H1 (cell line): ENCODE data around the gene MGARP. TPM values are rescaled to one million over a fixed set of nuclear protein-coding genes. Genes with fewer than 3 reads are reported as not detected.

Experiments used
- CTCF ChIA-PET: fragments of 300-600 bp; sonication (Branson Sonifier 250); formaldehyde crosslinking; loops from one replicate; lab custom pipeline; 2021; ENCODE audit not compliant: partially characterized antibody; lab: Charles Lee
- POLR2A ChIA-PET: fragments of 300-600 bp; sonication (Branson Sonifier 250); formaldehyde crosslinking; loops from one replicate; lab custom pipeline; 2021; ENCODE audit warnings: inconsistent platforms; ENCODE audit not compliant: partially characterized antibody; lab: Charles Lee
- DNase-seq, 2 experiments: peaks; one replicate each; pipeline versions ENCODE4 v3.0.0 to v3.0.0-alpha.2; 2010 to 2022; ENCODE audit warnings: low spot score in 2 of 2, low read depth in 1 of 2, mixed read lengths in 1 of 2
- FAIRE-seq: peaks from 2 replicates; lab custom pipeline; 2011; peaks lifted over from hg19 to GRCh38; lab: Jason Lieb, UNC
- H2AFZ ChIP-seq: 2 replicates; pipeline ENCODE4 v1.8.1; 2012; ENCODE audit warnings: low read length, inconsistent platforms
- H2AK5ac ChIP-seq: 2 replicates; pipeline ENCODE4 v1.6.1; 2013; ENCODE audit warnings: low read depth, low read length
- H2BK120ac ChIP-seq: replicated peaks from 2 replicates; pipeline ENCODE3; 2013; ENCODE audit warnings: low read depth, low read length, inconsistent platforms
- H2BK12ac ChIP-seq: 2 replicates; pipeline ENCODE4 v1.6.1; 2013; ENCODE audit warnings: low read depth, low read length
- H2BK15ac ChIP-seq: 2 replicates; pipeline ENCODE4 v1.6.1; 2013; ENCODE audit warnings: low read length
- H2BK20ac ChIP-seq: 2 replicates; pipeline ENCODE4 v1.6.1; 2013; ENCODE audit warnings: low read length
- H2BK5ac ChIP-seq: 2 replicates; pipeline ENCODE4 v1.6.1; 2013; ENCODE audit warnings: low read depth, low read length
- H3K14ac ChIP-seq: 2 replicates; pipeline ENCODE4 v1.6.1; 2013; ENCODE audit warnings: inconsistent platforms; ENCODE audit not compliant: insufficient read length
- H3K18ac ChIP-seq: 2 replicates; pipeline ENCODE4 v1.6.1; 2013; ENCODE audit warnings: low read length; ENCODE audit errors: extremely low read depth
- H3K23ac ChIP-seq: 2 replicates; pipeline ENCODE4 v1.6.1; 2013; ENCODE audit warnings: inconsistent platforms; ENCODE audit not compliant: insufficient read length
- H3K23me2 ChIP-seq: 2 replicates; pipeline ENCODE4 v1.6.1; 2013; ENCODE audit warnings: low read depth, low read length
- H3K27ac ChIP-seq: 2 replicates; pipeline ENCODE4 v1.6.1; 2011; ENCODE audit warnings: low read depth, low read length, inconsistent platforms
- H3K27me3 ChIP-seq, 4 experiments: replicated peaks in 1 of 4; 1 replicate in 1 of 4; 2 replicates in 3 of 4; pipeline versions ENCODE4 v1.6.1 to v1.8.1; 2011 to 2013; ENCODE audit warnings: low read length in 3 of 4, mild to moderate bottlenecking in 3 of 4, inconsistent platforms in 2 of 4, mixed read lengths in 2 of 4, moderate library complexity in 1 of 4; ENCODE audit not compliant: control insufficient read depth in 3 of 4, insufficient read depth in 3 of 4; ENCODE audit errors: extremely low read depth in 1 of 4
- H3K36me3 ChIP-seq, 4 experiments: 2 replicates each; pipeline versions ENCODE4 v1.6.1 to v1.8.1; 2011 to 2013; ENCODE audit warnings: mild to moderate bottlenecking in 4 of 4, low read length in 3 of 4, moderate library complexity in 2 of 4, control low read depth in 1 of 4, inconsistent platforms in 1 of 4; ENCODE audit not compliant: insufficient read depth in 4 of 4, control insufficient read depth in 2 of 4
- H3K4ac ChIP-seq: replicated peaks from 2 replicates; pipeline ENCODE3; 2013; ENCODE audit warnings: low read length, low read depth, mixed read lengths, inconsistent platforms; ENCODE audit not compliant: insufficient read length
- H3K4me1 ChIP-seq, 4 experiments: replicated peaks in 1 of 4; 1 replicate in 1 of 4; 2 replicates in 3 of 4; pipeline versions ENCODE4 v1.6.1 to v1.8.1; 2011 to 2013; ENCODE audit warnings: low read length in 3 of 4, inconsistent platforms in 2 of 4, mixed read lengths in 1 of 4; ENCODE audit not compliant: insufficient read depth in 4 of 4, control insufficient read depth in 3 of 4
- H3K4me2 ChIP-seq, 2 experiments: 2 replicates each; pipeline versions ENCODE4 v1.6.1 to v1.8.1; 2011 to 2013; ENCODE audit warnings: low read depth in 2 of 2, low read length in 2 of 2, control low read depth in 1 of 2, inconsistent platforms in 1 of 2, mild to moderate bottlenecking in 1 of 2; ENCODE audit not compliant: insufficient read depth in 1 of 2
- H3K4me3 ChIP-seq, 4 experiments: fragments of 200-600, 300-600 bp in 1 of 4; sonication (generic), shearing (Covaris generic), sonication (Bioruptor Twin) in 1 of 4; 2 replicates each; pipeline versions ENCODE4 v1.5.1 to v1.8.1; 2011 to 2016; ENCODE audit warnings: low read length in 4 of 4, low read depth in 3 of 4, control low read depth in 2 of 4, inconsistent platforms in 2 of 4, mild to moderate bottlenecking in 2 of 4, mixed read lengths in 1 of 4, moderate library complexity in 1 of 4; ENCODE audit not compliant: insufficient read depth in 2 of 4; ENCODE audit errors: extremely low read depth in 1 of 4
- H3K56ac ChIP-seq: replicated peaks from 2 replicates; pipeline ENCODE3; 2013; ENCODE audit warnings: low read depth, mild to moderate bottlenecking, mixed read lengths, low read length, inconsistent platforms; ENCODE audit not compliant: insufficient read length
- H3K79me1 ChIP-seq: 2 replicates; pipeline ENCODE4 v1.6.1; 2013; ENCODE audit warnings: low read depth, low read length, control low read depth
- H3K79me2 ChIP-seq, 2 experiments: 2 replicates each; pipeline versions ENCODE4 v1.6.1 to v1.8.1; 2012 to 2013; ENCODE audit warnings: low read length in 2 of 2, mild to moderate bottlenecking in 2 of 2, inconsistent platforms in 1 of 2; ENCODE audit not compliant: insufficient read depth in 2 of 2, control insufficient read depth in 1 of 2
- H3K9ac ChIP-seq, 4 experiments: replicated peaks in 1 of 4; 1 replicate in 1 of 4; 2 replicates in 3 of 4; pipeline versions ENCODE4 v1.6.1 to v1.8.1; 2011 to 2013; ENCODE audit warnings: low read depth in 3 of 4, low read length in 3 of 4, control low read depth in 2 of 4, mild to moderate bottlenecking in 2 of 4, moderate library complexity in 2 of 4, inconsistent platforms in 1 of 4; ENCODE audit errors: extremely low read depth in 1 of 4
- H3K9me3 ChIP-seq, 2 experiments: 2 replicates each; pipeline versions ENCODE4 v1.6.1 to v1.8.1; 2012 to 2013; ENCODE audit warnings: mild to moderate bottlenecking in 2 of 2, moderate library complexity in 2 of 2, control low read depth in 1 of 2, inconsistent platforms in 1 of 2, low read depth in 1 of 2, low read length in 1 of 2, mixed read lengths in 1 of 2; ENCODE audit not compliant: insufficient read depth in 2 of 2
- H4K20me1 ChIP-seq, 2 experiments: replicated peaks in 1 of 2; 2 replicates each; pipeline versions ENCODE3 to v1.8.1; 2011 to 2013; ENCODE audit warnings: inconsistent platforms in 2 of 2, low read length in 2 of 2, mild to moderate bottlenecking in 1 of 2; ENCODE audit not compliant: insufficient read depth in 2 of 2, control insufficient read depth in 1 of 2
- H4K5ac ChIP-seq: 2 replicates; pipeline ENCODE4 v1.6.1; 2013; ENCODE audit warnings: low read length, low read depth, mixed read lengths, inconsistent platforms; ENCODE audit not compliant: insufficient read length
- H4K8ac ChIP-seq: 2 replicates; pipeline ENCODE4 v1.8.0; 2013; ENCODE audit warnings: mild to moderate bottlenecking, moderate library complexity, low read length, inconsistent platforms; ENCODE audit not compliant: insufficient read depth; ENCODE audit errors: extremely low read depth
- H4K91ac ChIP-seq: replicated peaks from 2 replicates; pipeline ENCODE3; 2013; ENCODE audit warnings: low read length, mixed read lengths, inconsistent platforms; ENCODE audit not compliant: insufficient read length
- BRCA1 ChIP-seq: IDR thresholded peaks from 2 replicates; pipeline ENCODE4 v1.6.1; 2012; ENCODE audit warnings: low read depth, low read length, improper control_type of control experiment
- CHD1 ChIP-seq: IDR thresholded peaks from 2 replicates; pipeline ENCODE4 v1.6.1; 2012; ENCODE audit warnings: low read depth, low read length, improper control_type of control experiment
- EGR1 ChIP-seq: IDR thresholded peaks from 2 replicates; pipeline ENCODE4 v1.6.1; 2011; ENCODE audit warnings: low read depth, low read length, borderline replicate concordance
- GTF2F1 ChIP-seq: IDR thresholded peaks from 2 replicates; pipeline ENCODE4 v1.6.1; 2012; ENCODE audit warnings: low read depth, low read length, improper control_type of control experiment, borderline replicate concordance
- HDAC2 ChIP-seq, 2 experiments: fragments of 300-600 bp in 1 of 2; sonication (generic) in 1 of 2; IDR thresholded peaks; 2 replicates each; pipeline ENCODE4 v1.6.1; 2011 to 2012; ENCODE audit warnings: low read depth in 2 of 2, low read length in 2 of 2, mild to moderate bottlenecking in 2 of 2, moderate library complexity in 2 of 2, borderline replicate concordance in 1 of 2, inconsistent platforms in 1 of 2
- RAD21 ChIP-seq, 2 experiments: IDR thresholded peaks in 1 of 2; conservative IDR thresholded peaks in 1 of 2; 2 replicates each; pipeline ENCODE4 v1.6.1; 2011; ENCODE audit warnings: low read depth in 2 of 2, low read length in 2 of 2, improper control_type of control experiment in 1 of 2, inconsistent platforms in 1 of 2, mild to moderate bottlenecking in 1 of 2, moderate library complexity in 1 of 2
- RFX5 ChIP-seq: IDR thresholded peaks from 2 replicates; pipeline ENCODE4 v1.6.1; 2011; ENCODE audit warnings: low read depth, low read length, improper control_type of control experiment, borderline replicate concordance
- RXRA ChIP-seq: IDR thresholded peaks from 2 replicates; pipeline ENCODE4 v1.6.1; 2011; ENCODE audit warnings: low read depth, mild to moderate bottlenecking, low read length, moderate library complexity; ENCODE audit not compliant: insufficient read depth
- SAP30 ChIP-seq: fragments of 300-600 bp; sonication (generic); IDR thresholded peaks from 2 replicates; pipeline ENCODE4 v1.7.1; 2012; ENCODE audit warnings: low read length, moderate library complexity, mild to moderate bottlenecking, inconsistent platforms; ENCODE audit not compliant: insufficient read depth, insufficient replicate concordance
- SP2 ChIP-seq: IDR thresholded peaks from 2 replicates; pipeline ENCODE4 v1.6.1; 2012; ENCODE audit warnings: mild to moderate bottlenecking, low read length, inconsistent platforms
- TAF7 ChIP-seq: optimal IDR thresholded peaks from 2 replicates; pipeline ENCODE3; 2011; ENCODE audit warnings: low read depth, mild to moderate bottlenecking, inconsistent platforms, low read length, moderate library complexity, borderline replicate concordance
- WGBS, 2 experiments: shearing (Covaris generic) in 1 of 2; methylation state at CpG; one replicate each; pipeline versions ENCODE4 v1.1.6 to v1.1.7; 2013 to 2015; ENCODE audit warnings: low lambda C conversion rate in 2 of 2, mixed read lengths in 2 of 2, inconsistent platforms in 1 of 2, low coverage in 1 of 2, missing lambda C conversion rate in 1 of 2; ENCODE audit not compliant: insufficient replicate concordance in 2 of 2, insufficient coverage in 1 of 2, insufficient read length in 1 of 2; ENCODE audit errors: extremely low coverage in 1 of 2, missing lambda C conversion rate in 1 of 2; 5-methylcytosine and 5-hydroxymethylcytosine counted together
- polyA plus RNA-seq, 7 experiments: library from polyadenylated mRNA; depleted of rRNA in 3 of 7; stranded (reverse) in 5 of 7; unstranded in 2 of 7; fragments of >200 nt in 5 of 7; fragments of 200-250 nt in 2 of 7; gene quantifications; 1 replicate in 5 of 7; 2 replicates in 1 of 7; 4 replicates in 1 of 7; pipeline versions ENCODE4 v1.2.1 to v1.2.3, GENCODE V29; 2011 to 2013; ENCODE audit warnings: missing spikeins in 2 of 7, mixed read lengths in 2 of 7
- total RNA-seq: library from RNA; stranded (reverse); fragmentation: NEBNext Ultra II Directional; extraction: Animal tissue kit (Norgen Biotek cat#: 25700); gene quantifications from 2 replicates; pipeline ENCODE4 v1.2.1, GENCODE V29; 2021

MGARP gene
- total and polyA plus RNA-seq, 2 of the 8 experiments (the other 6 are each of a cell fraction or from before 2014, with no cell fraction given) = 2.8 to 4.5 TPM

- no peaks in the 10 kb centered on the region for H3K79me1 ChIP-seq
- peak overlapping the region; percentile 85 for H4K91ac ChIP-seq
- H2BK12ac ChIP-seq = peak overlapping the region; percentile 87
- peak overlapping the region in 1 of 4 experiments; percentile 25; a peak in 1 of 7 replicates for H3K9ac ChIP-seq
- no peak overlapping the region for H4K8ac ChIP-seq
- H3K4me2 ChIP-seq = peak overlapping the region; percentile 14 to 38; a peak in 2 of 4 replicates
- 39% methylated on average over 11 of the region's 11 CpGs; no CpG with 5 or more reads in 1 of the 2 experiments for WGBS, 2 experiments
- H4K20me1 ChIP-seq = no peaks in the 10 kb centered on the region
- DNase-seq (peak in 1 of 2 experiments; percentile 7), FAIRE-seq (no peak)
- H4K5ac ChIP-seq = no peak overlapping the region
- peak overlapping the region; percentile 90 for H3K18ac ChIP-seq
- ChIA-PET CTCF (interaction anchor here (0.6 to 3.5 kb wide), 8 partner anchors 9 to 168 kb away, joined by 3 to 9 read pairs (median 4); no protein-coding TSS in a partner anchor), POLR2A (interaction anchor here (0.8 to 2.8 kb wide), 11 partner anchors 9 to 226 kb away, joined by 3 to 14 read pairs (median 4); partner anchors contain the start of genes ELF2, MGARP, NAA15 and NDUFC1)
- H3K23ac ChIP-seq = no peak overlapping the region
- no peak overlapping the region for H2AK5ac ChIP-seq
- no peaks in the 10 kb centered on the region for H3K27me3 ChIP-seq
- H3K4me1 ChIP-seq = peaks cover 5 to 19% (median 16%) of the 10 kb centered on the region in 4 experiments
- no peak overlapping the region for H3K4ac ChIP-seq
- peak overlapping the region; percentile 83 for H2BK120ac ChIP-seq
- H3K79me2 ChIP-seq = no peaks in the 10 kb centered on the region
- no peak overlapping the region for H3K14ac ChIP-seq
- peak overlapping the region; percentile 11; the same call in 1 of the 2 replicates for H2AFZ ChIP-seq
- no peaks in the 10 kb centered on the region for H3K23me2 ChIP-seq
- H2BK20ac ChIP-seq = peak overlapping the region; percentile 99
- no peak overlapping the region for H3K56ac ChIP-seq
- H3K9me3 ChIP-seq = no peaks in the 10 kb centered on the region
- no peaks in the 10 kb centered on the region for H3K36me3 ChIP-seq
- H2BK15ac ChIP-seq = no peak overlapping the region
- H3K4me3 ChIP-seq = peak overlapping the region in 1 of 4 experiments; percentile 6; a peak in 1 of 8 replicates
- peak overlapping the region; percentile 89; the same call in 1 of the 2 replicates for H2BK5ac ChIP-seq
- peak overlapping the region; percentile 53 for H3K27ac ChIP-seq
- TF ChIP-seq HDAC2 (IDR thresholded peaks at IDR 0.05; ENCODE audit: borderline replicate concordance in 1 of 2, low read depth in 2 of 2, low read length in 2 of 2) = peak in 1 of 2 experiments; percentile 21; a peak in 1 of 4 replicates
- no peak for TF ChIP-seq CHD1
- no peak for TF ChIP-seq GTF2F1
- no peak for TF ChIP-seq BRCA1
- no peak for TF ChIP-seq TAF7
- TF ChIP-seq RFX5 = no peak
- no peak for TF ChIP-seq SP2
- no peak for TF ChIP-seq RAD21 (IDR thresholded peaks at IDR 0.05 in 1 of 2, conservative IDR thresholded peaks at IDR 0.05 in 1 of 2; ENCODE audit: low read depth in 2 of 2, low read length in 2 of 2)
- TF ChIP-seq EGR1 = no peak
- no peak for TF ChIP-seq SAP30
- TF ChIP-seq RXRA = no peak
Measured at GRCh38 chr4:139241086-139241783, 38.8 kb downstream of the MGARP start.
